HL-60 (cell line): ENCODE measurements around the gene NUBPL.

Experiments used
- DNase-seq, 2 experiments: peaks; one replicate each; pipeline ENCODE4 v3.0.0-alpha.2; 2010 to 2020; ENCODE audit warnings: low read depth in 1 of 2, low spot score in 1 of 2
- H3K27ac ChIP-seq: fragments of 250-450 bp; sonication (Bioruptor Pico); replicated peaks from 2 replicates; pipeline ENCODE4 v1.5.1; 2020; ENCODE audit warnings: mild to moderate bottlenecking, moderate library complexity
- H3K27me3 ChIP-seq: fragments of 250-450 bp; sonication (Bioruptor Pico); 2 replicates; pipeline ENCODE4 v1.5.1; 2021; ENCODE audit warnings: mild to moderate bottlenecking, moderate library complexity; ENCODE audit not compliant: insufficient read depth, poor library complexity, severe bottlenecking
- H3K4me3 ChIP-seq: replicated peaks from 2 replicates; pipeline ENCODE4 v1.5.1; 2011; ENCODE audit warnings: mild to moderate bottlenecking, control low read depth, low read length; ENCODE audit not compliant: insufficient read depth
- CTCF ChIP-seq: IDR thresholded peaks from one replicate; pipeline ENCODE4 v1.5.1; 2011; ENCODE audit warnings: low read length, control low read depth, inconsistent platforms; ENCODE audit not compliant: insufficient read depth
- GABPA ChIP-seq: IDR thresholded peaks from 2 replicates; pipeline ENCODE4 v1.6.1; 2012; ENCODE audit warnings: low read depth
- POLR2AphosphoS5 ChIP-seq: IDR thresholded peaks from 2 replicates; pipeline ENCODE4 v1.6.1; 2012; ENCODE audit warnings: low read depth
- REST ChIP-seq: IDR thresholded peaks from 2 replicates; pipeline ENCODE4 v1.6.1; 2012; ENCODE audit warnings: low read depth; ENCODE audit not compliant: insufficient replicate concordance
- SPI1 ChIP-seq: IDR thresholded peaks from 2 replicates; pipeline ENCODE4 v1.6.1; 2012; ENCODE audit warnings: low read depth, mild to moderate bottlenecking, borderline replicate concordance

NUBPL gene

GRCh38 chr14:31766315-31766892, 205.2 kb downstream of the NUBPL start:
- no peak for DNase-seq
- TF ChIP-seq REST (no peak), CTCF (no peak), POLR2AphosphoS5 (no peak), SPI1 (no peak), GABPA (no peak)
- H3K27me3 ChIP-seq: no peaks in the 10 kb centered on the region
- no peak overlapping the region for H3K27ac ChIP-seq
- H3K4me3 ChIP-seq: no peak overlapping the region

- H3K27ac ChIP-seq: no peak overlapping the region
- H3K4me3 ChIP-seq: no peak overlapping the region
- TF ChIP-seq GABPA (no peak), CTCF (no peak), POLR2AphosphoS5 (no peak), SPI1 (no peak), REST (no peak)
- H3K27me3 ChIP-seq: no peaks in the 10 kb centered on the region
- no peak for DNase-seq
Measured at GRCh38 chr14:31768355-31768754, 207.2 kb downstream of the NUBPL start.

- Histone ChIP-seq H3K27ac (no peak overlapping the region), H3K27me3 (no peaks in the 10 kb centered on the region), H3K4me3 (no peak overlapping the region)
- TF ChIP-seq SPI1 (no peak), CTCF (no peak), REST (no peak), GABPA (no peak), POLR2AphosphoS5 (no peak)
- no peak for DNase-seq
Measured at GRCh38 chr14:31770271-31770670, 209.1 kb downstream of the NUBPL start.
